Measurements from ENCODE around the gene TIGD3. TPM values are rescaled to one million over a fixed set of nuclear protein-coding genes. Genes with fewer than 3 reads are reported as not detected.

Gene TIGD3
- total and polyA plus RNA-seq, 2 donors (not counting 3 experiments of a cell fraction or from before 2014, with no cell fraction given): 0.18 to 0.27 TPM

DNA sequence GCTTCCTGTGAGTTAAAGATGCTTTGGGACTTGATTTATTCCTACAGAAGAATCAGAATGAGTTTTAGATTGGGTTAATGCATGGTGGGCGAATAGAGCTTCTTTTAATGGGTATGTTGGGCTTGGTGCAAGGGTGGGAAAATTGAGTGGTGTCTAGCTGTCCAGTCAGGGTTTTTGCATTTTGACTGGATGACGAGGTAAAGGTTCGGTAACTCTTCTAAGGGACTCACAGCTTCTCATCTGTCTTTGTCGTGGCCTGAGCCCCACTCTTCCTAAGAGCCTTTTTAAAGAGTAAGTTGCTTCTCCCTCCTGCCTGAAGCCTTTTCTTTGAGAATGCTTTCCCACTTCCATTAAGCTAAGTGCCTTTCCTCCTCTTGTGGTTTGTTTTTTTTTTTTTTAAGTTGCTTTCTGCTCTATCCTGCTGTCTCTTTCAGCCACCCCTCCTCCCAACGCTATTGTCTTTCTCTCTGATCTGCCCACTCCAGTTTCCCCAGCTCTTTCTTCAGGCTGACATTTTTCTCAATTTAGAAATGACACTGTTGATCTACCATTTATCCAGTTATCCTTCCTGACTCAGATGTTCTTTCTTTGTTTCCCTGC lies 19.8 kb upstream of the TIGD3 start:
- BruUV-seq (replicated peaks): no TSS peak
- Histone ChIP-seq H3K27ac (ENCODE audit: insufficient read depth, low read depth, low read length) (no peak overlapping the region), H3K79me2 (ENCODE audit: control insufficient read depth, insufficient read depth, low read length) (peaks cover 54% of the 10 kb centered on the region), H3K4me3 (replicated peaks in 1 of 3; ENCODE audit: insufficient read depth in 1 of 3, low read depth in 1 of 3, low read length in 3 of 3) (peak overlapping the region; percentile 69 to 97 (median 72)), H3K36me3 (ENCODE audit: control insufficient read depth in 2 of 2, extremely low read depth in 1 of 2, insufficient read depth in 2 of 2, low read length in 2 of 2) (peaks cover 0 to 2% of the 10 kb centered on the region in 2 experiments), H3K4me2 (ENCODE audit: insufficient read depth, low read length) (peak overlapping the region; percentile 84), H3K4me1 (ENCODE audit: control insufficient read depth, extremely low read depth, insufficient read depth, low read length) (peaks cover 14% of the 10 kb centered on the region), H3K27me3 (ENCODE audit: control insufficient read depth in 2 of 2, insufficient read depth in 2 of 2, low read length in 2 of 2) (no peaks in the 10 kb centered on the region), H2AFZ (ENCODE audit: low read depth, low read length) (no peak overlapping the region), H3K9ac (replicated peaks; ENCODE audit: extremely low read depth, insufficient read depth, low read length) (peak overlapping the region; percentile 92), H4K20me1 (replicated peaks; ENCODE audit: control insufficient read depth, extremely low read depth, insufficient read depth, low read length) (peaks cover under 1% of the 10 kb centered on the region), H3K9me1 (replicated peaks; ENCODE audit: control insufficient read depth, extremely low read depth, insufficient read depth, low read length) (no peaks in the 10 kb centered on the region), H3K9me3 (replicated peaks; ENCODE audit: control insufficient read depth, insufficient read depth, low read length) (no peaks in the 10 kb centered on the region)
- dilution Hi-C loops (cut with MboI; ENCODE audit: extremely low pct_ligation_motif_present, low sequenced_read_pairs): no loop called here
- peak; percentile 33 for DNase-seq (ENCODE audit: low read depth, low spot score)
- CTCF ChIA-PET: interaction anchor here (0.6 to 11.0 kb wide), 6 partner anchors 17 to 109 kb away, joined by 3 to 473 read pairs (median 9); partner anchors contain the start of gene CDC42EP2
- POLR2A ChIA-PET: no interaction called here
- TF ChIP-seq FOS (IDR thresholded peaks at IDR 0.05; ENCODE audit: borderline replicate concordance, insufficient read depth, low read length) (no peak), GATA2 (IDR thresholded peaks at IDR 0.05; ENCODE audit: insufficient read depth, insufficient read length, low read depth, low read length) (no peak), MYC (IDR thresholded peaks at IDR 0.05; ENCODE audit: low read depth, low read length) (no peak), EZH2 (IDR thresholded peaks at IDR 0.05; ENCODE audit: borderline replicate concordance, low read depth, low read length, severe bottlenecking) (no peak), POLR2AphosphoS5 (IDR thresholded peaks at IDR 0.05; ENCODE audit: insufficient read depth, low read depth, low read length) (no peak)
- TF ChIP-seq, protein P1, sequence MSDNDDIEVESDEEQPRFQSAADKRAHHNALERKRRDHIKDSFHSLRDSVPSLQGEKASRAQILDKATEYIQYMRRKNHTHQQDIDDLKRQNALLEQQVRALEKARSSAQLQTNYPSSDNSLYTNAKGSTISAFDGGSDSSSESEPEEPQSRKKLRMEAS (IDR thresholded peaks at IDR 0.05; ENCODE audit: insufficient read depth, insufficient read length): no peak
- intact Hi-C loops (cut with micrococcal nuclease): loop anchor here (5.0 kb wide), 1 partner anchor 127 kb away; no protein-coding TSS in a partner anchor
- FAIRE-seq: peak; percentile 8

DNA sequence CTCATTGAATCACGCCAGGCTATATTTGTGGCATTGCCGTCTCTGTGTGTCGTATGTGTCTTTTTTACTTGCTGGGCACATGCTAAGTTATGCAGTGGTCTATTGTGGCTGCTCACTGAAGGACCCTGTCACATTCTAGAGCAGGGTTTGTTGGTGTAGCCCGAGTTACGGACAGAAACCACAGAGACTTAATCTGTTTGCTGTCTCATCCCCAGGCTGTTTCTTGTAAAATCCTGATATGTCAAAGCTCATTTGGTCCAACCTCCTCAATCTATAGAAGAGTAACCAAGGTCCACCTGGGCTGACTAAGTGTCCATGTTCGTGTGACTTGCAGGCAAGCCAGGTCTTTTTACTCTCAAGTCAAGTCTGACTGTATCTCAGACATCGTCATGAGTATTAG lies 15.9 kb upstream of the TIGD3 start:
- H3K9ac ChIP-seq (replicated peaks; ENCODE audit: extremely low read depth, insufficient read depth, low read length): no peak overlapping the region
- FAIRE-seq (no peak), DNase-seq (ENCODE audit: low read depth, low spot score) (no peak)
- peaks cover 60% of the 10 kb centered on the region for H3K79me2 ChIP-seq (ENCODE audit: control insufficient read depth, insufficient read depth, low read length)
- peaks cover 10% of the 10 kb centered on the region for H3K4me1 ChIP-seq (ENCODE audit: control insufficient read depth, extremely low read depth, insufficient read depth, low read length)
- H4K20me1 ChIP-seq (replicated peaks; ENCODE audit: control insufficient read depth, extremely low read depth, insufficient read depth, low read length): peaks cover 3% of the 10 kb centered on the region
- ChIA-PET POLR2A (no interaction called here), CTCF (interaction anchor here (0.7 to 1.6 kb wide), 4 partner anchors 9 to 64 kb away, joined by 3 to 5 read pairs (median 4); no protein-coding TSS in a partner anchor)
- H3K9me1 ChIP-seq (replicated peaks; ENCODE audit: control insufficient read depth, extremely low read depth, insufficient read depth, low read length): no peaks in the 10 kb centered on the region
- BruUV-seq (replicated peaks): no TSS peak
- no peak overlapping the region for H2AFZ ChIP-seq (ENCODE audit: low read depth, low read length)
- no peak overlapping the region for H3K27ac ChIP-seq (ENCODE audit: insufficient read depth, low read depth, low read length)
- no peaks in the 10 kb centered on the region for H3K9me3 ChIP-seq (replicated peaks; ENCODE audit: control insufficient read depth, insufficient read depth, low read length)
- no peak overlapping the region for H3K4me2 ChIP-seq (ENCODE audit: insufficient read depth, low read length)
- dilution Hi-C loops (cut with MboI; ENCODE audit: extremely low pct_ligation_motif_present, low sequenced_read_pairs) (no loop called here), intact Hi-C loops (cut with micrococcal nuclease) (no loop called here)
- no peaks in the 10 kb centered on the region for H3K27me3 ChIP-seq (ENCODE audit: control insufficient read depth in 2 of 2, insufficient read depth in 2 of 2, low read length in 2 of 2)
- peaks cover 16 to 23% of the 10 kb centered on the region in 2 experiments for H3K36me3 ChIP-seq (ENCODE audit: control insufficient read depth in 2 of 2, extremely low read depth in 1 of 2, insufficient read depth in 2 of 2, low read length in 2 of 2)
- TF ChIP-seq, protein P2, sequence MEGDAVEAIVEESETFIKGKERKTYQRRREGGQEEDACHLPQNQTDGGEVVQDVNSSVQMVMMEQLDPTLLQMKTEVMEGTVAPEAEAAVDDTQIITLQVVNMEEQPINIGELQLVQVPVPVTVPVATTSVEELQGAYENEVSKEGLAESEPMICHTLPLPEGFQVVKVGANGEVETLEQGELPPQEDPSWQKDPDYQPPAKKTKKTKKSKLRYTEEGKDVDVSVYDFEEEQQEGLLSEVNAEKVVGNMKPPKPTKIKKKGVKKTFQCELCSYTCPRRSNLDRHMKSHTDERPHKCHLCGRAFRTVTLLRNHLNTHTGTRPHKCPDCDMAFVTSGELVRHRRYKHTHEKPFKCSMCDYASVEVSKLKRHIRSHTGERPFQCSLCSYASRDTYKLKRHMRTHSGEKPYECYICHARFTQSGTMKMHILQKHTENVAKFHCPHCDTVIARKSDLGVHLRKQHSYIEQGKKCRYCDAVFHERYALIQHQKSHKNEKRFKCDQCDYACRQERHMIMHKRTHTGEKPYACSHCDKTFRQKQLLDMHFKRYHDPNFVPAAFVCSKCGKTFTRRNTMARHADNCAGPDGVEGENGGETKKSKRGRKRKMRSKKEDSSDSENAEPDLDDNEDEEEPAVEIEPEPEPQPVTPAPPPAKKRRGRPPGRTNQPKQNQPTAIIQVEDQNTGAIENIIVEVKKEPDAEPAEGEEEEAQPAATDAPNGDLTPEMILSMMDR (IDR thresholded peaks at IDR 0.05; ENCODE audit: extremely low read depth in 1 of 2, insufficient read depth in 1 of 2, low read depth in 1 of 2, low read length in 2 of 2): no peak
- TF ChIP-seq, protein P1 (IDR thresholded peaks at IDR 0.05; ENCODE audit: insufficient read depth, insufficient read length): no peak
- TF ChIP-seq GATA2 (IDR thresholded peaks at IDR 0.05; ENCODE audit: insufficient read depth, insufficient read length, low read depth, low read length): no peak
- TF ChIP-seq EZH2 (IDR thresholded peaks at IDR 0.05; ENCODE audit: borderline replicate concordance, low read depth, low read length, severe bottlenecking): no peak
- H3K4me3 ChIP-seq (replicated peaks in 1 of 3; ENCODE audit: insufficient read depth in 1 of 3, low read depth in 1 of 3, low read length in 3 of 3): no peak overlapping the region

All from endothelial cell of umbilical vein (primary cell).